H9 (cell line): Measurements from ENCODE around the gene LRRC36. TPM values are rescaled to one million over a fixed set of nuclear protein-coding genes. Genes with fewer than 3 reads are reported as not detected.

Source experiments
- DNase-seq: peaks from one replicate; pipeline ENCODE4 v3.0.0-alpha.2; 2017
- H2AFZ ChIP-seq: one replicate; pipeline ENCODE4 v1.6.1; 2013; ENCODE audit warnings: mild to moderate bottlenecking, low read length, control low read depth, moderate library complexity
- H2AK5ac ChIP-seq: 2 replicates; pipeline ENCODE4 v1.6.1; 2013; ENCODE audit warnings: low read length, control low read depth, mixed read lengths; ENCODE audit not compliant: insufficient read length
- H2BK120ac ChIP-seq: one replicate; pipeline ENCODE4 v1.6.1; 2013; ENCODE audit warnings: low read depth, mild to moderate bottlenecking, low read length, control low read depth, inconsistent platforms; ENCODE audit not compliant: poor library complexity, severe bottlenecking
- H2BK12ac ChIP-seq: 2 replicates; pipeline ENCODE4 v1.6.1; 2013; ENCODE audit warnings: low read length, control low read depth, mixed read lengths, low read depth; ENCODE audit not compliant: insufficient read length
- H2BK15ac ChIP-seq: 2 replicates; pipeline ENCODE4 v1.6.1; 2013; ENCODE audit warnings: low read depth, low read length, control low read depth
- H2BK20ac ChIP-seq: one replicate; pipeline ENCODE4 v1.6.1; 2013; ENCODE audit warnings: low read depth, mild to moderate bottlenecking, low read length, control low read depth, inconsistent platforms; ENCODE audit not compliant: poor library complexity, severe bottlenecking
- H2BK5ac ChIP-seq: 2 replicates; pipeline ENCODE4 v1.6.1; 2013; ENCODE audit warnings: low read length, control low read depth, mixed read lengths; ENCODE audit not compliant: insufficient read length
- H3K14ac ChIP-seq: 2 replicates; pipeline ENCODE4 v1.6.1; 2013; ENCODE audit warnings: low read length, control low read depth; ENCODE audit not compliant: insufficient read depth
- H3K18ac ChIP-seq: 2 replicates; pipeline ENCODE4 v1.6.1; 2013; ENCODE audit warnings: low read depth, mild to moderate bottlenecking, mixed read lengths, low read length, control low read depth; ENCODE audit not compliant: insufficient read length
- H3K23ac ChIP-seq: 2 replicates; pipeline ENCODE4 v1.6.1; 2013; ENCODE audit warnings: low read length, control low read depth, mixed read lengths, low read depth; ENCODE audit not compliant: insufficient read length
- H3K23me2 ChIP-seq: 2 replicates; pipeline ENCODE4 v1.6.1; 2013; ENCODE audit warnings: low read depth, mild to moderate bottlenecking, mixed read lengths, low read length, control low read depth; ENCODE audit not compliant: insufficient read length, poor library complexity, severe bottlenecking
- H3K27ac ChIP-seq: 2 replicates; pipeline ENCODE4 v1.5.1; 2013; ENCODE audit warnings: low read length, control low read depth, mixed read lengths, low read depth; ENCODE audit not compliant: insufficient read length
- H3K27me3 ChIP-seq: 2 replicates; pipeline ENCODE4 v1.6.1; 2013; ENCODE audit warnings: low read length, control low read depth, inconsistent platforms; ENCODE audit not compliant: insufficient read depth
- H3K4ac ChIP-seq: 2 replicates; pipeline ENCODE4 v1.6.1; 2013; ENCODE audit warnings: low read depth, mild to moderate bottlenecking, control low read depth, inconsistent platforms, low read length, moderate library complexity
- H3K4me1 ChIP-seq: 2 replicates; pipeline ENCODE4 v1.6.1; 2013; ENCODE audit warnings: low read length, control low read depth, inconsistent platforms; ENCODE audit not compliant: insufficient read depth
- H3K4me2 ChIP-seq: 2 replicates; pipeline ENCODE4 v1.6.1; 2013; ENCODE audit warnings: low read length, control low read depth, mixed read lengths; ENCODE audit not compliant: insufficient read length, insufficient read depth
- H3K56ac ChIP-seq: 2 replicates; pipeline ENCODE4 v1.6.1; 2013; ENCODE audit warnings: low read depth, mild to moderate bottlenecking, mixed read lengths, low read length, control low read depth; ENCODE audit not compliant: insufficient read length
- H3K79me1 ChIP-seq: 2 replicates; pipeline ENCODE4 v1.6.1; 2013; ENCODE audit warnings: low read depth, mild to moderate bottlenecking, moderate library complexity, low read length, control low read depth, inconsistent platforms; ENCODE audit not compliant: insufficient read depth, poor library complexity, severe bottlenecking
- H3K79me2 ChIP-seq: 2 replicates; pipeline ENCODE4 v1.6.1; 2013; ENCODE audit warnings: low read length, control low read depth, inconsistent platforms; ENCODE audit not compliant: insufficient read depth
- H3K9ac ChIP-seq: 2 replicates; pipeline ENCODE4 v1.6.1; 2013; ENCODE audit warnings: low read length, control low read depth, mixed read lengths; ENCODE audit not compliant: insufficient read length; ENCODE audit errors: extremely low read depth
- H3K9me3 ChIP-seq: one replicate; pipeline ENCODE4 v1.6.1; 2013; ENCODE audit warnings: low read depth, low read length, inconsistent platforms; ENCODE audit not compliant: control insufficient read depth
- H3T11ph ChIP-seq: one replicate; pipeline ENCODE4 v1.6.1; 2013; ENCODE audit warnings: mild to moderate bottlenecking, low read length, control low read depth, inconsistent platforms
- H4K20me1 ChIP-seq: one replicate; pipeline ENCODE4 v1.6.1; 2013; ENCODE audit not compliant: control insufficient read depth, insufficient read length, insufficient read depth
- H4K5ac ChIP-seq: 2 replicates; pipeline ENCODE4 v1.6.1; 2013; ENCODE audit warnings: low read depth, mild to moderate bottlenecking, mixed read lengths, low read length, control low read depth; ENCODE audit not compliant: insufficient read length
- H4K8ac ChIP-seq: replicated peaks from 2 replicates; pipeline ENCODE4 v1.6.1; 2013; ENCODE audit warnings: low read length, control low read depth, mixed read lengths, low read depth; ENCODE audit not compliant: insufficient read length
- H4K91ac ChIP-seq: 2 replicates; pipeline ENCODE4 v1.6.1; 2013; ENCODE audit warnings: low read depth, mild to moderate bottlenecking, moderate library complexity, mixed read lengths, low read length, control low read depth; ENCODE audit not compliant: insufficient read length
- H3K27ac Mint-ChIP-seq, 3 experiments: 2 replicates in 2 of 3; 3 replicates in 1 of 3; pipeline ENCODE4 v1.8.0; 2020 to 2021; ENCODE audit warnings: mixed read lengths in 3 of 3, mild to moderate bottlenecking in 1 of 3, moderate library complexity in 1 of 3
- H3K27me3 Mint-ChIP-seq: 2 replicates; pipeline ENCODE4 v1.8.0; 2021; ENCODE audit warnings: low read depth, mild to moderate bottlenecking, moderate library complexity, mixed read lengths
- H3K36me3 Mint-ChIP-seq, 3 experiments: 2 replicates in 2 of 3; 3 replicates in 1 of 3; pipeline ENCODE4 v1.8.0; 2020 to 2021; ENCODE audit warnings: low read depth in 3 of 3, mixed read lengths in 3 of 3; ENCODE audit not compliant: insufficient read depth in 1 of 3
- H3K4me1 Mint-ChIP-seq, 2 experiments: 2 replicates each; pipeline ENCODE4 v1.8.0; 2020; ENCODE audit warnings: mixed read lengths in 2 of 2
- H3K4me3 Mint-ChIP-seq, 2 experiments: 2 replicates in 1 of 2; 3 replicates in 1 of 2; pipeline ENCODE4 v1.8.0; 2020 to 2021; ENCODE audit warnings: mild to moderate bottlenecking in 2 of 2, mixed read lengths in 2 of 2, moderate library complexity in 1 of 2
- H3K9me3 Mint-ChIP-seq, 2 experiments: 2 replicates in 1 of 2; 3 replicates in 1 of 2; pipeline ENCODE4 v1.8.0; 2020; ENCODE audit warnings: mild to moderate bottlenecking in 2 of 2, mixed read lengths in 2 of 2, moderate library complexity in 1 of 2
- WGBS: extraction: QIAGEN DNeasy Blood & Tissue Kit; methylation state at CpG from one replicate; pipeline ENCODE4 v1.1.7; 2013; ENCODE audit warnings: missing lambda C conversion rate, low lambda C conversion rate, mixed read lengths; ENCODE audit not compliant: insufficient read length; ENCODE audit errors: extremely low coverage; 5-methylcytosine and 5-hydroxymethylcytosine counted together
- total RNA-seq: library from RNA; stranded (reverse); gene quantifications from 2 replicates; pipeline ENCODE4 v1.2.1, GENCODE V29; 2021
- TF ChIP-seq, protein P1 (sequence below): fragments of 200-600 bp; sonication (generic); conservative IDR thresholded peaks from 3 replicates; pipeline ENCODE4 v1.8.0; 2021; ENCODE audit warnings: antibody characterized with exemption, mild to moderate bottlenecking

Gene LRRC36
- total RNA-seq, 1 experiment from 2014 or later: not detected

DNA sequence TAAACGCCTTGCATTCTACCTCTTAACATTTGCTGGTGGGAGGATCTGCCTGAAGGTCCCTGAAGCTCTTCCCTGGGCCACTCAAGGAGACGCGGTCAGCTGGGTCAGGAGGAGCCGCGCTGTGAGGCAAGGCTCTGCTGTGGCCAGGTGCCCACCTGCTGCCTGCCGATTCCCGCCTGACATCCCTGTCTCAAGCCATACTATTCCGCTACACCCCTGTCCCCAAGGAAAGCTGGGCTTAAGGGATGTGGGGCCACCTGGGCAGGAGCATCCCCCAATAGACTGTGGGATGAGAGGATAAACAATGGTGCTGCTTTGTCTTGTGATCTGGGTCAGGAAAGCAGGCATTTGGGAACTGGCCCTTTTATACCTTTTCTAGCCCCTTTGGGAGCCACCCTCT lies 61.6 kb downstream of the LRRC36 start:
- Histone ChIP-seq H3K9me3 (no peaks in the 10 kb centered on the region), H4K8ac (no peak overlapping the region), H2AFZ (no peak overlapping the region), H2BK12ac (no peak overlapping the region), H2BK120ac (no peak overlapping the region), H3K79me1 (no peaks in the 10 kb centered on the region), H3K56ac (no peak overlapping the region), H3K4me2 (no peak overlapping the region), H3K27ac (no peak overlapping the region), H3K14ac (no peak overlapping the region), H3K4me1 (peaks cover 4% of the 10 kb centered on the region; the same call in 1 of the 2 replicates), H3K18ac (no peak overlapping the region), H2BK5ac (no peak overlapping the region), H3K9ac (no peak overlapping the region), H3K79me2 (no peaks in the 10 kb centered on the region), H3T11ph (no peak overlapping the region), H3K23ac (no peak overlapping the region), H3K23me2 (peaks cover 3% of the 10 kb centered on the region), H2BK15ac (no peak overlapping the region), H2BK20ac (no peak overlapping the region), H3K27me3 (peaks cover 6% of the 10 kb centered on the region; the same call in 1 of the 2 replicates), H4K91ac (no peak overlapping the region), H2AK5ac (no peak overlapping the region), H3K4ac (no peak overlapping the region), H4K5ac (no peak overlapping the region), H4K20me1 (no peaks in the 10 kb centered on the region)
- Mint-ChIP-seq H3K4me3 (no peak overlapping the region; a peak in 1 of 5 replicates), H3K4me1 (peaks cover 19 to 26% of the 10 kb centered on the region in 2 experiments), H3K27me3 (peaks cover 65% of the 10 kb centered on the region), H3K36me3 (no peaks in the 10 kb centered on the region), H3K27ac (no peak overlapping the region), H3K9me3 (no peaks in the 10 kb centered on the region)
- DNase-seq: no peak
- no CpG with 5 or more reads among the region's 8 CpGs for WGBS
- TF ChIP-seq, protein P1, sequence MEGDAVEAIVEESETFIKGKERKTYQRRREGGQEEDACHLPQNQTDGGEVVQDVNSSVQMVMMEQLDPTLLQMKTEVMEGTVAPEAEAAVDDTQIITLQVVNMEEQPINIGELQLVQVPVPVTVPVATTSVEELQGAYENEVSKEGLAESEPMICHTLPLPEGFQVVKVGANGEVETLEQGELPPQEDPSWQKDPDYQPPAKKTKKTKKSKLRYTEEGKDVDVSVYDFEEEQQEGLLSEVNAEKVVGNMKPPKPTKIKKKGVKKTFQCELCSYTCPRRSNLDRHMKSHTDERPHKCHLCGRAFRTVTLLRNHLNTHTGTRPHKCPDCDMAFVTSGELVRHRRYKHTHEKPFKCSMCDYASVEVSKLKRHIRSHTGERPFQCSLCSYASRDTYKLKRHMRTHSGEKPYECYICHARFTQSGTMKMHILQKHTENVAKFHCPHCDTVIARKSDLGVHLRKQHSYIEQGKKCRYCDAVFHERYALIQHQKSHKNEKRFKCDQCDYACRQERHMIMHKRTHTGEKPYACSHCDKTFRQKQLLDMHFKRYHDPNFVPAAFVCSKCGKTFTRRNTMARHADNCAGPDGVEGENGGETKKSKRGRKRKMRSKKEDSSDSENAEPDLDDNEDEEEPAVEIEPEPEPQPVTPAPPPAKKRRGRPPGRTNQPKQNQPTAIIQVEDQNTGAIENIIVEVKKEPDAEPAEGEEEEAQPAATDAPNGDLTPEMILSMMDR: no peak
